Nephron progenitor cell (in vitro differentiated cells): ENCODE data around the gene AADAC.
A peak's percentile ranks its signal among the peaks of the same experiment; 100 is the strongest.
"Not testable (repeated sequence)": the region's sequence is repeated elsewhere in the genome, so short reads cannot be mapped to it uniquely, and the experiment has no call there.

Source experiments
- DNase-seq: peaks from one replicate; pipeline ENCODE4 v3.0.0; 2021
- H3K27ac Mint-ChIP-seq: 2 replicates; pipeline ENCODE4 v1.8.0; 2021; ENCODE audit warnings: mild to moderate bottlenecking, moderate library complexity, mixed read lengths
- H3K27me3 Mint-ChIP-seq: 2 replicates; pipeline ENCODE4 v1.8.0; 2021; ENCODE audit warnings: mild to moderate bottlenecking, low read depth, mixed read lengths; ENCODE audit not compliant: poor library complexity
- H3K36me3 Mint-ChIP-seq: 2 replicates; pipeline ENCODE4 v1.8.0; 2021; ENCODE audit warnings: low read depth, mixed read lengths
- H3K4me1 Mint-ChIP-seq: 2 replicates; pipeline ENCODE4 v1.8.0; 2021; ENCODE audit warnings: mixed read lengths
- H3K4me3 Mint-ChIP-seq: 2 replicates; pipeline ENCODE4 v1.8.0; 2021; ENCODE audit warnings: mild to moderate bottlenecking, moderate library complexity, mixed read lengths
- H3K9me3 Mint-ChIP-seq: 2 replicates; pipeline ENCODE4 v1.8.0; 2021; ENCODE audit warnings: mild to moderate bottlenecking, moderate library complexity, mixed read lengths
- TF ChIP-seq, protein P1 (sequence below): fragments of 200-600 bp; sonication (generic); IDR thresholded peaks from 2 replicates; pipeline ENCODE4 v1.5.0; 2021; ENCODE audit warnings: antibody characterized with exemption

The AADAC gene

DNA sequence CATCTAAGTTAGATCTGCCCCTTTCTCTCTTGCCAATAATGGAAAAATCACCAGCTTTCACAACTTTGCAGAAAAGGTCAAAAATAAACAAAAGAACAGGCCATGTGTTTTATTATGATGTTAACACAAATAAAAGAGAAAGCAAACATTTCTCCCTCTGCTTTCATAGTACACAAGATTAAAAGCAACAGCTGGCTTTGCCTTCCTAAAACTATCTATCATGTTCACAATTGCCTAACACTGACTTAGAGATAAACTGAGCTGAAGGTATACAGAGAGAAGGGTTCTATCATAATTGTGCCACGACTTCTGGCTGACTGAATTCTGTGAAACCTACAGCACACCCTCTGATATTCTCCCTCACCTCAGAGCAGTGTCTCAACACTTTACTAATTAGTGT is 29.4 kb downstream of the AADAC start:
- TF ChIP-seq, protein P1, sequence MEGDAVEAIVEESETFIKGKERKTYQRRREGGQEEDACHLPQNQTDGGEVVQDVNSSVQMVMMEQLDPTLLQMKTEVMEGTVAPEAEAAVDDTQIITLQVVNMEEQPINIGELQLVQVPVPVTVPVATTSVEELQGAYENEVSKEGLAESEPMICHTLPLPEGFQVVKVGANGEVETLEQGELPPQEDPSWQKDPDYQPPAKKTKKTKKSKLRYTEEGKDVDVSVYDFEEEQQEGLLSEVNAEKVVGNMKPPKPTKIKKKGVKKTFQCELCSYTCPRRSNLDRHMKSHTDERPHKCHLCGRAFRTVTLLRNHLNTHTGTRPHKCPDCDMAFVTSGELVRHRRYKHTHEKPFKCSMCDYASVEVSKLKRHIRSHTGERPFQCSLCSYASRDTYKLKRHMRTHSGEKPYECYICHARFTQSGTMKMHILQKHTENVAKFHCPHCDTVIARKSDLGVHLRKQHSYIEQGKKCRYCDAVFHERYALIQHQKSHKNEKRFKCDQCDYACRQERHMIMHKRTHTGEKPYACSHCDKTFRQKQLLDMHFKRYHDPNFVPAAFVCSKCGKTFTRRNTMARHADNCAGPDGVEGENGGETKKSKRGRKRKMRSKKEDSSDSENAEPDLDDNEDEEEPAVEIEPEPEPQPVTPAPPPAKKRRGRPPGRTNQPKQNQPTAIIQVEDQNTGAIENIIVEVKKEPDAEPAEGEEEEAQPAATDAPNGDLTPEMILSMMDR, result no peak
- Mint-ChIP-seq H3K4me1 (peaks cover 7% of the 10 kb centered on the region), H3K27me3 (no peaks in the 10 kb centered on the region), H3K27ac (peak overlapping the region; percentile 37), H3K4me3 (no peak overlapping the region), H3K9me3 (peaks cover under 1% of the 10 kb centered on the region), H3K36me3 (no peaks in the 10 kb centered on the region)
- no peak for DNase-seq

DNA sequence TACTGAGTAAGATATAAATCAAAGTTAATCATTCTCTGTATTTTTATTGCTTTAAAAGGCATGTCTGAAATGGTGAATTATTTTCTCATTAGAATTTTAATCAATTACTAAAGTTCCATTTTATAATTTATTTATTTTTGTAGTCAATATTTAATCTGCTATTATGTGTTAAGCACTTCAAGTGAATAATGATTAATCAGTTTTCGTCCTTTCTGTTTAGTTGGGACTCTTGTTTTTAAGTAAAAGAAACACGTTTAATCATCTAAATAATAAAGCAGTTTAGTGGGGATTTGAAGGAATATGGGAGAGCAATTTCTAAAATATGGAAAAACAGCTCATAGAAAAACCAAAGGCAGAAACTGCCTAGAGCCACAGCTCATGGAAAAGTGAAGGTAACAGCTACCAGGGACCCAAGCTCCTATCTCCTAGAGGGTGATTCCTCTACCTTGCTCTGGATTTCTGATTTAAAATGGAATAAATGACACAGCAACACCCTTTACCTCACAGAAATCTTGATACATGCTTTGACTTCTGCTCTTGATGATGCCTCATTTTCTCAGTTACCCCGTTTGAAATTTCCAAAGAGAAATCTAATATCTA is 31.5 kb downstream of the AADAC start:
- no peak overlapping the region for H3K4me3 Mint-ChIP-seq
- TF ChIP-seq, protein P1, result no peak
- no peak for DNase-seq
- peaks cover 22% of the 10 kb centered on the region for H3K9me3 Mint-ChIP-seq
- peaks cover 4% of the 10 kb centered on the region for H3K36me3 Mint-ChIP-seq
- no peaks in the 10 kb centered on the region for H3K27me3 Mint-ChIP-seq
- H3K27ac Mint-ChIP-seq, result no peak overlapping the region
- H3K4me1 Mint-ChIP-seq, result peaks cover 7% of the 10 kb centered on the region

DNA sequence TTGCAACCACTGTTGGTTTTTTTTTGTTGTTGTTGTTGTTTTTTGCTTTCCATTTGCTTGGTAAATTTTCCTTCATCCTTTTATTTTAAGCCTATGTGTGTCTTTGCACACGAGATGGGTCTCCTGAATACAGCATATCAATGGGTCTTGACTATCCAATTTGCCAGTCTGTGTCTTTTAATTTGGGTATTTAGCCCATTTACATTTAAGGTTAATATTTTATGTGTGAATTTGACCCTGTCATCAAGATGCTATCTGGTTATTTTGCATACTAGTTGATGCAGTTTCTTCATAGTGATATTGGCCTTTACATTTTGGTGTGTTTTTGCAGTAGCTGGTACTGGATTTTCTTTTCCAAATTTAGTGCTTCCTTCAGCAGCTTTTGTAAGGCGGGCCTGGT is 36.1 kb downstream of the AADAC start:
- not testable (repeated sequence) for H3K27me3 Mint-ChIP-seq, DNase-seq, H3K4me3 Mint-ChIP-seq, H3K27ac Mint-ChIP-seq, H3K36me3 Mint-ChIP-seq, H3K4me1 Mint-ChIP-seq
- H3K9me3 Mint-ChIP-seq, result peaks cover 33% of the 10 kb centered on the region

DNA sequence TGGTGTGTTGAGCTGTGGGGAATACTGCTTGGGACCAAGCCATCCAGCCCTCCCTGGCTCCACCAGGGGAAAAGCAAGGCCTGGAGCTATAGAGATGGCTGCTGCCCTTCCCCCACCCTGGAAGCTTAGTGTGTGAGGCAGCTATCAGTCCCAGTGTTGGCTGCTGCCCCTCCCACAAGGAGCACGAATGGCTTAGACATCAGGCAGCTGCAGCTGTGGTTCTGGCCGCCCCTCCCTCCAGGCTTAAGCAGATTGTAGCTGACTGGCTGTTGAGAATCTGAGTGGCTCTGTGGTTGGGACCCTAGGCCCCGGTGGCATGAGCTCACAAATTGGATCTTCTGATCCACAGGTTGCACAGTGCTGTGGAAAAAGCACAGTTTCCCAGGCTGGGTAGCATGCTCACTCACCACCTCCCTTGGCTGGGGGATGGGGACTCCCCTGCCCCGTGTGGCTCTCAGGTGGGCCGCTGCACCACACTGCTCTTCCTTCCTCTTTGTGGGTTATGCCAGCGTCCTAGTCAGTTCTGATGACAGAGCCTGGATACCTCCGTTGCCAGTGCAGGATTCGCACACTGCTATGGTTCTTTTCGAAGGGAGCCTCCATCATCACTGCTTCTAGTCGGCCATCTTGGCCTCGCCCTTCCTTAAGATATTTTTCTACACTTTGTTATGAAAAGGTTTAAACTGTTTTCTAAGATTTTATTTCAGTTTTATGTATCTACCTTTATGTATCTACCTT is 38.3 kb downstream of the AADAC start:
- TF ChIP-seq, protein P1, result no peak
- peaks cover 4% of the 10 kb centered on the region for H3K36me3 Mint-ChIP-seq
- no peak overlapping the region for H3K27ac Mint-ChIP-seq
- peaks cover 33% of the 10 kb centered on the region for H3K9me3 Mint-ChIP-seq
- H3K4me1 Mint-ChIP-seq, result no peaks in the 10 kb centered on the region
- H3K27me3 Mint-ChIP-seq, result no peaks in the 10 kb centered on the region
- no peak overlapping the region for H3K4me3 Mint-ChIP-seq
- no peak for DNase-seq

DNA sequence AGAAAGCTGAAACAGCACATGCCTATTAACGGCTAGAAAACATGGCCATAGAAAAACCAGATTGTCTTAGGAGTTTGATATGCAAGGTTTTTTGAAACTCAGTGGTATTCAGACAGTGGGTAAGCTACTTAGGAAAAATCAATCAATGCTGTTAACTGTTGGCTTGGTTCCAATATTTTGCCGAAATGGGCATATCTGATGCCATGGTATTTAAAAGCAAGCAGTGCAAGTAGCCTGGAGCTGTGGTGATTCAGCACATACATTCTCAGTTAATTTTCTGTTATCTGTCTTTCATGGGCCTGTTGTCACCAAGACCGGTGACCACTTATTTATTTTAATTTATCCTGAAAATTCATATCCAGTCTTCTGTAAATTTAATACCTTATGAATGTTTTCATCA is 42.2 kb downstream of the AADAC start:
- Mint-ChIP-seq H3K27me3 (no peaks in the 10 kb centered on the region), H3K36me3 (no peaks in the 10 kb centered on the region), H3K4me3 (no peak overlapping the region), H3K27ac (no peak overlapping the region), H3K9me3 (peaks cover 5% of the 10 kb centered on the region), H3K4me1 (no peaks in the 10 kb centered on the region)
- no peak for DNase-seq
- TF ChIP-seq, protein P1, result no peak

DNA sequence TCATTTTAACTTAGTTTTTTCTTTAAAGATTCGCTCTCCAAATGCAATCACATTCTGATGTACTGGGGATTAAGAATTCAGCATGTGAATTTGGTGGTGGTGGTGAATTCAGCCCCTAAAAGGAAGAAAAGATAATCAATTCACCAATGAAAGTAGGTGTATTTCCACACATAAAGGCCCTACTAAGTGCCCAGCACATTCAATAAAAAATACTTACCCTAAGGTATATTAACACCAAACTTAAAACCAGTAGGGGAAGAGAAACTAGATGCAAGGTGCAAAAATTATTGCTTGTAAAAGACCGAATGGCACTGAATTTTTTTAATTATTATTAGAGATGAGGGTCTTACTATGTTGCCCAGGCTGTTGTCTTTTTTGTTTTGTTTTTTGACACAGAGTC is 42.7 kb downstream of the AADAC start:
- no peak overlapping the region for H3K4me3 Mint-ChIP-seq
- DNase-seq, result no peak
- no peaks in the 10 kb centered on the region for H3K36me3 Mint-ChIP-seq
- H3K27ac Mint-ChIP-seq, result no peak overlapping the region
- H3K4me1 Mint-ChIP-seq, result no peaks in the 10 kb centered on the region
- no peaks in the 10 kb centered on the region for H3K9me3 Mint-ChIP-seq
- no peaks in the 10 kb centered on the region for H3K27me3 Mint-ChIP-seq
- TF ChIP-seq, protein P1, result no peak
